Measurements from ENCODE around the gene SLK.
A peak's percentile ranks its signal among the peaks of the same experiment; 100 is the strongest.

The SLK gene

DNA sequence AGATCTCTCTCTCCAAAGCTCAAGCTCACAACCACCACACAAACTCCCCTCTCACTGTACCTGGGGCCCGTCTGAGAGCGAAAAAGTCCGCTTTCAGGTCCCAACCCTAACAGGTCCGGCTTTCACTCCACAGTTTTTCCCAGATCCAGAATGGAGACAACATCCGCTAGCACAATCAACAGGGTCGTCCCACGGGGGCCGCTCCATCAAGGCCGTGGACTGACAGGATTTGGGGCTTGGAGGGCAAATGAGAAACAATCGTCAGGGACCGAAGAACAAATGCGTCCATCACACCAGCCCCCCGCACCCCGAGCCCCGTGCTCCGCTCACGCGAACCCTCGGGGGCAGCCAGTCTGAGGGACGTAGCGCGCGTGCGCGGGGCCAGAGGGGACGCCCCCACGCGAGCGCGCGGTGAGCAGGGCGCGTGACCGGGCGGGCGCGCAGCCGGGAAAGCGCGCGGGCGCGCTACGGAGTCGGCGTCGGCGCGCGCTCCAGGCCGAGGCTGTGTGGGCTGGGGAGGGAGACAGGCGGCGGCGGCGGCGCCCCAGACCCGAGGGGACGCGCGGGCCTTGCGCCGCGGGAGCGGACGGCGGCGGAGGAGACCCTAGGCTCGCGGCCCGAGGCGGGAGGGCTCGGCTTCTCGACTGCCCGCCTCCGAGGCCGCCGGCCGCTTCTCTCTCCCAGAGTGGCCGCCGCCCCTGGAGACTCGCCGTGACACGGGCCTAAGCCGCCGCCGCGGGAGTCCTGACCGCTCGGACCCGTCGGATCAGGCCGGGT is at the start of gene SLK:
Gene SLK (plus strand): TSS at position 470 of the 777 bp plus-strand sequence. CDS start 606 bp downstream, outside the sequence.
- peak; percentile 71 for DNase-seq (ENCODE audit: low read depth)

DNA sequence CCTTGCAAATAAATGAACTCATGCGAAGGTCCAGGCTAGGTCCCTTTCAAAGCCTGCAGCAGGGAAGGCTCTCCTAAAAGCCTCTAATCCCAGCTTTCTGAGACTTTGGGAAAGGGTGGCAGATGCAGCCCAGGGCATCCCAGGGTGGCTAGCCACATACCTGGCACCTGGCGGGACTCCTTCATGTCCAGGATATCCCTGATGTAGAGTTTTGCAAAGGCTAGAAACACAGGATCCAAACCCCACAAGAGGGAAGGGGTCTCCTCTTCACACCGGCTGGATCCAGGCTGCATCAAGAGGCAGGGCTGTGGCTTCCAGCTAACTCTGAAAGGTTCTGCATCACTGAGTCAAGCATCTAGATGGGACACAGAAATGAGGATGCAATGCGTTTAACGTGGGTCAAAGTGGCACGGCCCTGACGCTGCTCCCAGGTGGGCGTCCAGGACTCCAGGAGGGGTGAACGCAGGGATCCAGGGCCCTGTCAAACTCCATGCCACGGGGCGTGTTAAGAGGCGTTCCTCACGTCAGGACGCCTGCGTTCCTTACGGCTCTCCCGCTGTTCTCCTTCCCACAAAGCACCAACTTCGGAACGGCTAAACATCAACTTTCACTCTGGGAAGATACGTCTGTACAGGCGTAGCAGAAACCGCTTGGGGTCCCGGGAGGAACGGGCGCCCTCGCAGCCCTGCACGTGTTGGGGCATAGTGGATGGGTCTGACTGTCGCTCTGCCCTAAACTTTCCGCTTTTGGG is 49.5 kb upstream of the SLK start:
- peak; percentile 13 for DNase-seq (ENCODE audit: low read depth)

DNA sequence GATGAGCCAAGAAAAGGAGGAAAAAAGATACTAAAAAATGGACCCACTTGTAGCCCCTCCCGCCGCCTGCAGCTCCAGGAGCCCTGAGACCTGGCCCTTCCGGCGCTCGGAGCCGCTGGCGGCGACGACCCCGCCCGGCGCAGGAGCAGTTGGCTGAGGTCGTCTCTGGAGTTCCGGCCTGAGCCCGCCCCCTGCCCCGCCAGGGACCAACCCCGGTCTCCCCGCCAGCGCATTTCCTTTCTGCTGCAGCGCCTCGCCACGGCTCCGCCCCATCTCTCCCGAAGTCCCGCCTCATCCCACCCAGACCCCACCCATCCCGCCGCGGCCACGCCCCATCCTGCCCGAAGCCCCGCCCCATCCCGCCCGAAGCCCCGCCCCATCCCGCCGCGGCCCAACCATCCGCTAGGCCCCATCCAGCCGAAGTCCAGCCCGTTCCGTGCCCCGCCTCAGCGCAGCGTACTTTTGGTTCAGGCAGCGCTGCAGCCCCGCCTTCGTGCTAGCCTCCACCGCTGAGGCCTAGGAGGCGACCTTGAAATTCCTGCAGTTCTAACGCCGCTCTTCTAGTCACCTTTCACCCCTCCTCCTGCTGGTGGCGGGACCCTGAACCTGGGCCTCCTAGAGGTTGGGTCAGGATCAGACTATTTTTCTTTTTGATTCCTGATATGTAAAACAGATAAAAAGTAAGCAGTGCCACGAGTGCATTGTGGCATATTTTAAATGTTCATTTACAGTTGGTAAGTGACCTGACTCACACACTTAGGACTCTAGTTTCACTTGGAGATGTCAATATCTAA is 48.7 kb upstream of the SLK start, which contains the start of gene STN1:
Gene STN1 (minus strand): TSS at position 132 of the 794 bp plus-strand sequence. CDS start 590 bp downstream, outside the sequence.
- DNase-seq (ENCODE audit: low read depth), result peak; percentile 90

DNA sequence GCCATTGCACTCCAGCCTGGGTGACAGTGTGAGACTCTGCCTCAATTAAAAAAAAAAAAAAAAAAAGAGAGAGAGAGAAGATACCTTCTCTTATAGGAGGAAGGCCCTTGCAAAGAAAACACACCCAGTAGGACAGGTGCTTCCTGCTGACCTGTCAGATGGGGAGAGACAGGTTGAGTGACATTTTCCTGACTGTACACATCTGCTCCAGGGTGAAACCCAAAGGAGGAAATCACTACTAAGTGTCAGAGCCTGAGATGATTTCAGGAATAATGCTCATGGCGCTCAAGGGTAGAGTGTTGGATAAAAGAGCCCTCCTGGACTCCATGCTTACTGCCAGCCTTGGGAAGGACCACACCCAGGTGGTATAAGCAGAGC is 47.3 kb upstream of the SLK start:
- DNase-seq (ENCODE audit: low read depth), result no peak

DNA sequence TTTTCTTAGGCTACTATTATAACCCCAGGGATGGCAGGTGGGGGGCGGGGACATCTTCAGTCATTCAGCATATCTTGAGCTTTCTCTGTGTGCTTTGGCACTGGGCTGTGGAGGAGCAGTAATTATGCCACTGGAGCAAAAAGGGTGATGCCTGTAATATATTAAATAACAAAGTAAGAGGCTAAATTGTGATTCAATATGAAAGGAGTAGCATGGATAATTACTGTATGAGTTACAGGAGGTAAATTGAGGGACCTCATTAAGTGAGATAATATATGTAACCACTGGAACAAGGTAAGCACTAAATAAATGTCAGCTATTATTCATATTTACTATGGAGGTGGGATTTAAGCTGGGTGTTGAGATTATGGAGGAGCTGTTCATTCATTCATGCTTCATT is 45.7 kb upstream of the SLK start:
- no peak for DNase-seq (ENCODE audit: low read depth)

DNA sequence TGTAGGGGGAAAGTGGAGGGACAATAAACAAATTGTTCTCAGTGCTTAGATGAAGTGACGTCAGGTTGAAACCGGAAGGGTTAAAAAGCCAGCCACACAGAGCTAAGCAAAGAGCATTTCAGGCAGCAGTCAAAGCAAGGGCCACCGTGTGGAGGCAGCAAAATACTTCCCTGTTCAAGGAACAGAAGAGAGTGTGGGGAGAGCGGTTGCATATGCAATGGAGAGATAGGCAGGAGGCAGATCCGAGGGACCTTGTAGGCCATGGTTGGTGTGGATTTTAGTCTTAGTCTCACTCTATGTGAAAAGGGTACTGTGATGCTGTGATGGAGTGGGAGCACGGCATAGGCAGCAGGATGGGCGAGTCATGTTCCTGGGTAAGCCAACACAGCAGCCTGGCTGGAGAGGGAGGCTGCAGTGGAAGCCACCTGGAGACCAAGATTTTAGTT is 45.2 kb upstream of the SLK start:
- no peak for DNase-seq (ENCODE audit: low read depth)

DNA sequence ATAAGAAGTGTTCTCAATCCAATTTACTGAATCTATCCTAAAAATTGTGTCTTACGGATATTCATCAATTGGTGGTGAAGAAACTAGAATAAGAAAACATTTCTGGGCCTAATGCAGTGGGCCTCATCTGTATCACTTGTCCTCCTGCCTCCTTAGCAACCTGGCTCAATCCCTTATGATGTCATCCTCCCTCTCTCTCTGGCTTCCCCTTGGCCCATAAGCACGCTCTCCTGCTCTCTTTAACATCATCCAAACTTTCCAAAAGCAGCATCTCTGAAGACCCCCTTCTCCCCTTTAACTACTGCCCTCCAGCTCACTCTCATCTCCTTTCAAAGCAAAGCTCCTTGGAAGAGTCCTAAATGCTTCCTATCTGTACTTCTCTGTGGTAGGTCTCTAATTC is 44.3 kb upstream of the SLK start:
- no peak for DNase-seq (ENCODE audit: low read depth)

- no peak for DNase-seq (ENCODE audit: low read depth)
Observed at GRCh38 chr10:103923502-103923901, 43.4 kb upstream of the SLK start.

- DNase-seq (ENCODE audit: low read depth), result no peak
Observed at GRCh38 chr10:103925591-103925990, 41.3 kb upstream of the SLK start.

GRCh38 chr10:103926722-103927319 is 40.1 kb upstream of the SLK start:
- DNase-seq (ENCODE audit: low read depth), result no peak

DNA sequence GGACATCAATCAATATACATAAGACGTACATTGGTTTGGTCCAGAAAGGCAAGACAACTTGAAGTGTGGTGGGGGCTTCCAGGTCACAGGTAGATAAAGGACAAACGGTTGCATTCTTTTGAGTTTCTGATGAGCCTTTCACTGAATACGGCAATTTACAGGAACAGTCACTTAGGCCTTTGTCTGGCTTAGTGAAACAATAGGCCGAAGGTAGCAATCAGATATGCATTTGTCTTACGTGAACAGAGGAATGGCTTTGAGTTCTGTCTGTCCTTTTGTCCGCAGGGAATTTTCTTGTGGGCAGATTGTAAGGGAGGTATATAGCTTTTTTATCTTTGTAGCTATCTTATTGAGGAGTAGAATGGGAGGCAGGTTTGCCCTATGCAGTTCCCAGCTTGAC is 38.2 kb upstream of the SLK start:
- no peak for DNase-seq (ENCODE audit: low read depth)

DNA sequence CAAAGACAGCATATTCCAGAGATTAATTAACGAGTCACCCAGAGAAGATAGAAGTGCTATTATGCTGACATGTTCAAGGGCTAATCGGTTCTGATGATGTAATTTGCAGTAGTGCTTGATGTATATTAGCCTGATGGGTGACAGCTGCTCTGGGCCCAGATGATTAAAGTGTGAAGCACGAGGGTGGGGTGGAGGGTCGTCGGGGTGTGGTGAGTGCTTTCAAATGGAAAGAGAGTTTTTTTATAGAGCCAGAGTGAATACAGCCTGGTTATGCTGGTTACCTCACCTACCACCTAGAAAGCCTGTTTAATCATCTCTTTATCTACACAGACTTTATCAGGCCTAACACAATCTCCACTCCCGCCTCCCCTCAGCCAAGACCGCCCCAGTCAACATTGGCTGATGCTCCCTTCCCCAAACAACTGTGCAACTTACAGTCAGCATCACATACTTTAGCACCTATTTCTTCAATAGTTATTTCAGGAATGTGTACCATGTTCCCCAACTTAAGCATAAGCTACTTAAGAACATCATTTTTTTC is 37.5 kb upstream of the SLK start:
- DNase-seq (ENCODE audit: low read depth), result no peak

DNA sequence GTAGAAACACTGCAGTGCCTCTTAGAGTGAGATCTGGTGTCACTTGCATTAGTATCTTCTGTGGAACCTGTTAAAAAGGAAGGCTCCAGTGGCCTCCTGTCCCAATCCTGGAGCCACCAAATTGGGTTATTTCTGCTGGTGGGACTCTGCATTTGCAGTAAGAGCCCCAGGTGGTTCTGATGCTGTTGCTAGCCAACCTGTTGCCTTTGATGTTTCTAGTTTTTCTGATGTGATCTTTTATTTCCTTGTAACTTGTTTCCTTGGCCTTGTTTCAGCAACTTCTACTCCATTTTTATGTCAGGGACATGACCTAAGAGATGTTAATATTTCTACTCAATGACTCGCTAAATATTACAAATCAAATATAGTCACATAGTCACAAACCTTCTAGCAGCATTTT is 36.5 kb upstream of the SLK start:
- no peak for DNase-seq (ENCODE audit: low read depth)

GRCh38 chr10:103930881-103931280 is 36.1 kb upstream of the SLK start:
- no peak for DNase-seq (ENCODE audit: low read depth)

DNA sequence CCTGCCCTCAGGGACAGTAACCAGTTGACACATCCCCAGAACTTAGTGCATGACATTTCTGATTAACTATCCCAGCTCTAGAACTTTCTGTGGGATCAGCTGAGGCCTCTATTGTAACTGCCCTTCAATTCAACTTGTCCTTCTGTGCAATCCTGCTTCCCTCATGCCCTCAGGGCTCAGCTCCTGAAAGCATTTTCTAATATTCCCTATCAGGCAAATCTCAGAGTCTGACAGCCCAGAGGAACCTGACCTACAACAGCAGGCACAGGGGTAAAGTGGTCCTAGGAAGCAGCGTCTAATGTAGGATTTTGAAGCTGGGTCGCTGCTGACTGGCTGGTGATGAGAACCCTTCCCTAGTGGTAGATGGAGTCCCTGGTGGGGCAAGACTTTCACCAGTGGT is 35.3 kb upstream of the SLK start:
- no peak for DNase-seq (ENCODE audit: low read depth)

- DNase-seq (ENCODE audit: low read depth), result no peak
Observed at GRCh38 chr10:103932271-103932670, 34.7 kb upstream of the SLK start.

- DNase-seq (ENCODE audit: low read depth), result no peak
Observed at GRCh38 chr10:103932971-103933370, 34.0 kb upstream of the SLK start.

- no peak for DNase-seq (ENCODE audit: low read depth)
Observed at GRCh38 chr10:103933557-103934121, 33.3 kb upstream of the SLK start.

DNA sequence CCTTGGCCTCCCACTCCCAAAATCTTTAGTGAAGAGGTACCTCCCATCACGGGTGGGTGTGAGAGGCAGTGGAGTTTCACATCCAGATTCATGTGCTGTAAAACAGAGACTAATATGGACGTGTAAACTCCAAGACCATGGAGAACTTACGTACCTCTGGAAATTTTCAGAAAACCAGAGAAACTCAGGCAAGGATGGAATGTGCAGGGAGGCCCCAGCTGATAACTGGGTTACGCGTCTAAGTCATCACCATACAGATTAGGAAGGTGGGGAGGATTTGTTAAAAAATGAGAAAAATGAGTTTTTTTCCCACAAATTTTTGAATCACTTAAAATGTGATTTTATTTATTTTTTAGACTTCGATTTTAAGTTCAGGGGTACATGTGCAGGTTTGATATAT is 32.6 kb upstream of the SLK start:
- DNase-seq (ENCODE audit: low read depth), result no peak

GRCh38 chr10:103936022-103936421 is 30.9 kb upstream of the SLK start:
- no peak for DNase-seq (ENCODE audit: low read depth)

- no peak for DNase-seq (ENCODE audit: low read depth)
Observed at GRCh38 chr10:103939522-103939921, 27.4 kb upstream of the SLK start.

- no peak for DNase-seq (ENCODE audit: low read depth)
Observed at GRCh38 chr10:103941801-103942200, 25.1 kb upstream of the SLK start.

Measured in stimulated activated CD8-positive, alpha-beta memory T cell treated with anti-CD3 and anti-CD28 coated beads, Interleukin-12 subunit alpha, Interleukin-12 subunit beta, amount 100 ng/mL, for 1 hour (primary cell).